Ecto neural progenitor cell (in vitro differentiated cells): ENCODE measurements around the gene SHB.

Experiments
- DNase-seq: peaks from one replicate; pipeline ENCODE4 v3.0.0-alpha.2; 2018; ENCODE audit warnings: low spot score

The SHB gene

GRCh38 chr9:37935096-37935495, 133.9 kb downstream of the SHB start:
- no peak for DNase-seq

GRCh38 chr9:37931592-37931991, 137.4 kb downstream of the SHB start:
- DNase-seq = no peak

- DNase-seq = no peak
These were observed 139.6 kb downstream of the SHB start for GRCh38 chr9:37929441-37929895.

GRCh38 chr9:37928552-37929430, 140.2 kb downstream of the SHB start:
- DNase-seq = no peak

- no peak for DNase-seq
These were observed 141.2 kb downstream of the SHB start for GRCh38 chr9:37927601-37928551.

- DNase-seq = no peak
These were observed 141.9 kb downstream of the SHB start for GRCh38 chr9:37927132-37927531.

GRCh38 chr9:37926737-37927118, 142.3 kb downstream of the SHB start:
- DNase-seq = no peak

GRCh38 chr9:37925786-37926736, 143.0 kb downstream of the SHB start:
- no peak for DNase-seq

GRCh38 chr9:37925006-37925405, 144.0 kb downstream of the SHB start:
- DNase-seq = no peak

GRCh38 chr9:37924538-37924937, 144.5 kb downstream of the SHB start:
- DNase-seq = no peak

GRCh38 chr9:37923796-37924427, 145.1 kb downstream of the SHB start:
- no peak for DNase-seq

GRCh38 chr9:37923118-37923795, 145.8 kb downstream of the SHB start:
- no peak for DNase-seq

GRCh38 chr9:37922363-37923117, 146.5 kb downstream of the SHB start:
- DNase-seq = no peak

- no peak for DNase-seq
These were observed 147.3 kb downstream of the SHB start for GRCh38 chr9:37921546-37922300.

GRCh38 chr9:37921168-37921510, 147.9 kb downstream of the SHB start:
- DNase-seq = no peak

- DNase-seq = peak; percentile 75
These were observed 148.4 kb downstream of the SHB start for GRCh38 chr9:37920471-37921167.

GRCh38 chr9:37919956-37920335, 149.1 kb downstream of the SHB start:
- no peak for DNase-seq

GRCh38 chr9:37919246-37919955, 149.6 kb downstream of the SHB start:
- no peak for DNase-seq
